HG02938 (cell line): ENCODE results near the gene MCRIP1.

Experiments
- ATAC-seq: cut with Tn5 transposase; IDR thresholded peaks from one replicate; pipeline ENCODE4 v1.9.1; 2021; ENCODE audit warnings: mild to moderate bottlenecking, moderate library complexity; ENCODE audit not compliant: unreplicated experiment

MCRIP1 gene

DNA sequence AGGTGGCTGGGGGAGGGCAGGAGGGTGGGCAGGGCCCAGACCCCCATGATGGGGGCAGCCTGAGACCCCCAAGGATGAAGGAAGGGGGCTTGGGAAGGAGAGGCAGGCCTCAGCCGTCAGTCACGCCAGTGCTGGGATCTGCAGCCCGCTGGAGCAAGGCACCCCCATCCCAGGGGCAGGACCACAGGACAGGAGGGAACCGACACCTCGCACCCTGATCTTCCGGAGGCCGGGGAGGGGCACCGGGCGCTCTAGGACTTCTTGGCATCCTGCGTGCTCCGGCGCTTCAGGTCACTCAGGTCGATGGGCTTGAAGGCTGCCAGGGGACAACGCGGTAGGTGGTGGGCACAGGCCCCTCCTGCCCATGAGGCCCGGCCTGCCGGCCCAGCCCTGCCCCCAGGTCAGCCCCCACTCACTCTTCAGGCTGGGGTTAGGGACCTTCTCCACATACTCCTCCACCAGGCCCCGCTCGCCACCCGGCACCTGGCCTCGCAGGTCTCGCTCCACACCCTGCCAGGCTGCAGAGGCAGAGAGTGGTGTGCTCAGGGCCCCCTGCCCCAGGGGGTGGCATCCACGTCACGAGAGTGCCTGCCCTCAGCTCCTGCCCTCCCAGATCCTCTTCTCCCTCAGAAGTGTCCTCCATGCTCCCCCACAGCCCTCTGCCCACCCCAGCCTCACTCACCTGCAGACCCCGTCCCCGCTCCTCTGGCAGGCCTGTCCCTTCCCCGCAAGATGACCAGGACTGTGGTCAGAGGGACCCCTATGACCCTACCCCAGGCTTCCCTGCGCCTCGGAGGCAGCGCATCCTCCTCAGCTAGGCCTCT, 9.9 kb downstream of the MCRIP1 start:
- no peak for ATAC-seq

GRCh38 chr17:81822312-81822637, 10.8 kb downstream of the MCRIP1 start:
- no peak for ATAC-seq

- no peak for ATAC-seq
These were observed 11.3 kb downstream of the MCRIP1 start for GRCh38 chr17:81821603-81822311.

GRCh38 chr17:81821147-81821546, 11.9 kb downstream of the MCRIP1 start:
- no peak for ATAC-seq

- no peak for ATAC-seq
These were observed 13.4 kb downstream of the MCRIP1 start for GRCh38 chr17:81819708-81820107.

DNA sequence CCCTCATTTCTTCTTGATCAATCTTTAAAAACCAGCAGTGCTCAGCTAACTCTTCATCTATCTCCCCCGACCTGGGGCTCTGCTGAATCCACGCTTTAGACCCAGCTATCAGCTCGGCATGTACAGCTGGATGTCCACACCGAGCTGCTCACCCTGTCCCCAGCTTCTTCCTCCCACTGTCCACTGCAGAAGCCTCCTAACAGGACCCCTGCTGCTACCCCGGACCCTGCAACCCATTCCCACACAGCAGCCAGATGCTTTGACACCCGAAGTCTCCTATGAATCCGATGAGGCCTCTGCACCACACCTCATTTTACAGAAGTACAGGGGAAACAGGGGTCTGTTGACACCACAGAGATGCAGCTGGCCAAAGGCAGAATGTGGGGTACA, 15.3 kb downstream of the MCRIP1 start:
- ATAC-seq = no peak

DNA sequence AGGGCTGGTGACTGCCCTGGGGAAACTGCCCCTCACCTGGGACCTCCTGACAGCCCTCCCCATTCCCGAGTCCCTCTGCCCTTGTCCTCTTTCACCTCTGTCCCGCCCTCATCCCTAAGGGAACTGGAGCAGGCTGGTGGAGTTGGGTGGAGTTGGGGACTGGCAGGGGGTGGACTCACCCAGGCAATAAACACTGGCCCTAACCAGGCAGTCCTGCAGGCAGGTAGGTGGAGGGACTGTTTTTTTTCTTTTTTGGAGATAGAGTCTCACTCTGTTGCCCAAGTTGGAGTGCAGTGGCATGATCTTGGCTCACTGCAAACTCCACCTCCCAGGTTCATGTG, 17.5 kb downstream of the MCRIP1 start:
- no peak for ATAC-seq

DNA sequence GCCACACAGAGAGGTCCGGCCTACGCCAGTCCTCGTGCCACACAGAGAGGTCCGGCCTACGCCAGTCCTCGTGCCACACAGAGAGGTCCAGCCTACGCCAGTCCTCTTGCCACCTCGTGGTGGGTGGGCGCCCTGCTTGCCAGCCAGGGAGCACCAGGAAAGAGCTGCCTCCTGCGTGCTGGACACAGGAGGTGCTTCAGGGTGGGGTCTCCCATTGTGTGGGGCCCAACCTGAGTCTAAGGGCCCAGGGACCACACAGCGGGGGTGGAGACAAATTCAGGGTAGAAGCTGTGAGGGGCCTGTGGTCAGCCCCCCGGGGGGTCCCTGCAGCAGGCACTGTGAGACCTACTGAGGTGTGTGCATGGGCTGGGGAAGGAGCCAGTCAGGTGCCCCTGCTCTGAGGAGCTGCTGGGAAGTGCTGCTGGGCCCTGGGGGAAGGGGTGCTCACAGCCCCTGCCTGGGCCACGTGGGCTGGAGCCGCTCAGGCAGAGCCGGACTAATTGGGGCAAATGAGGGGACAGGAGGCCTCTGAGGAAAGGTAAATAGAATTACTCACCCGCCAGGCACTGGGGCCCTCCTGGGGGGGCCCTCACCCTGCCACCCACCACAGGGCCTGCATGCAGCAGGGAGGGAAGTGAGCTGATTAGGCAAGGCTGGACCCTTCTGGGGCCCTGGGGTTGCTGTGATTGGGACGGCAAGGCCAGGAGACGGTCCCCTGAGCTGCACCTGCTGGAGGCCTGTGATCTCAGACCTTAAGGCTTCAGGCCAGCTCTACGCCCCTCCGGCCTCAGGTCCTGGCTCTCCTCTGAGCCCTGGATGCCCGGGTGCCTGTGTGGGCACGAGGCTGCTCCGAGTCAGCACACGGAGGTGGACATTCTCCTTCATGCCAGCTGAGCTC, 18.1 kb downstream of the MCRIP1 start:
- no peak for ATAC-seq

DNA sequence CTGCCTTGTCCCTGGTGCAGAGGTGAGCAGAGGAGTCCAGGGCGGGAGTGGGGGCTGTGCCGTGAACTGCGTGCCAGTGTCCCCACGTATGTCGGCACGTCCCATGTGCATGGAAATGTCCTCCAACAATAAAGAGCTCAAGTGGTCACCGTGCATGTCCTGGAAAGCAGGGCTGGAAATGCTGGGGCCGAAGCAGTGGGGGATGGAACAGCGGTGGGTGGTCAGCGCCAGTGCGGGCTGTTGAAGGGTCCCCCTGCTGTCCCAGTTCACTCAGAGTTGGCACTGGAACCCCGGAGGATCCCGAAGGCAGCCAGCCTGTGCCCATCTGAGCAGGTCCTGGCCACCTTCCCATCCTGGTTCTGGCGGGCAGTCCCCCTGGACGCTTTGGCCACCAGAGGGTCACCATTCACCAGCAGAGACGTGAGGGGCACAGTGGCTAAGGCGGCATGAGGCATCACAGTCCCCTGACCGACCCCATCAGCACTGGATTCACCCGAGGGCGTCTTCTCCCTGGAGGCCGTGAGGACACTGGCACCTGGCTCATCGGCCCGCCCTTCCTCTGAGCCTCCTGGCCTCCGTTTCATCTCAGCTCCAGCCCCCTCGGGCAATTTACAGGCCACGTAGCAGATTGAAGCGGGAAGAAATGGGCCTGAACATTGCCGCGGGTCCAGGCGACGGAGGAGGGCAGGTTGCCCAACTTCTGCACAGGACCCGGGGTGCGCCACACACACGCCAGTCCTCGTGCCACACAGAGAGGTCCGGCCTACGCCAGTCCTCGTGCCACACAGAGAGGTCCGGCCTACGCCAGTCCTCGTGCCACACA, 19.0 kb downstream of the MCRIP1 start:
- no peak for ATAC-seq

- no peak for ATAC-seq
These were observed 19.8 kb downstream of the MCRIP1 start for GRCh38 chr17:81813371-81813684.

- ATAC-seq = no peak
These were observed 20.3 kb downstream of the MCRIP1 start for GRCh38 chr17:81812571-81813370.

- ATAC-seq = no peak
These were observed 21.2 kb downstream of the MCRIP1 start for GRCh38 chr17:81811705-81812570.

DNA sequence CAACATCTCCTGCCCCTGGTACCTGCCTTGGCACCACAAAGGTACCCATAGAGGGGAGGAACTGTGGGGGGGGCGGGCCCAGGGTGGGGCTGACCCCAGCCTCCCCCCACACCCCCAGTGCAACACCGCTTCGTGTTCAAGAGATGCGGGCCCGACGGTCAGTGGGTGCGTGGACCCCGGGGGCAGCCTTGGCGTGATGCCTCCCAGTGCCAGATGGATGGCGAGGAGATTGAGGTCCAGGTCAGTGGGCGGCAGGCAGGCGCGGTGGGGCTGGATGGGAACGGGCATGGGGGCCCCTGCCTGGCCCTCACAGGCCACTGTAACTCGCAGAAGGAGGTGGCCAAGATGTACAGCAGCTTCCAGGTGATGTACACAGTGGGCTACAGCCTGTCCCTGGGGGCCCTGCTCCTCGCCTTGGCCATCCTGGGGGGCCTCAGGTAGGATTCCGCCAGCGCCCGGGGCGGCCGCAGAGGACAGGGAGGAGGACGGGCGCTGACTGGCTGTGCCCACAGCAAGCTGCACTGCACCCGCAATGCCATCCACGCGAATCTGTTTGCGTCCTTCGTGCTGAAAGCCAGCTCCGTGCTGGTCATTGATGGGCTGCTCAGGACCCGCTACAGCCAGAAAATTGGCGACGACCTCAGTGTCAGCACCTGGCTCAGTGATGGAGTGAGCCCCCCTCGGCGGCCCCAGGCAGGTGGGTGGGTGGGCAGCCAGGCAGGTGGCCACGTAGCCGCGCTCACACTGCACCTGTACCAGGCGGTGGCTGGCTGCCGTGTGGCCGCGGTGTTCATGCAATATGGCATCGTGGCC, 22.0 kb downstream of the MCRIP1 start:
- no peak for ATAC-seq

- no peak for ATAC-seq
These were observed 22.6 kb downstream of the MCRIP1 start for GRCh38 chr17:81810476-81810875.

GRCh38 chr17:81809556-81809998, 23.5 kb downstream of the MCRIP1 start:
- no peak for ATAC-seq

DNA sequence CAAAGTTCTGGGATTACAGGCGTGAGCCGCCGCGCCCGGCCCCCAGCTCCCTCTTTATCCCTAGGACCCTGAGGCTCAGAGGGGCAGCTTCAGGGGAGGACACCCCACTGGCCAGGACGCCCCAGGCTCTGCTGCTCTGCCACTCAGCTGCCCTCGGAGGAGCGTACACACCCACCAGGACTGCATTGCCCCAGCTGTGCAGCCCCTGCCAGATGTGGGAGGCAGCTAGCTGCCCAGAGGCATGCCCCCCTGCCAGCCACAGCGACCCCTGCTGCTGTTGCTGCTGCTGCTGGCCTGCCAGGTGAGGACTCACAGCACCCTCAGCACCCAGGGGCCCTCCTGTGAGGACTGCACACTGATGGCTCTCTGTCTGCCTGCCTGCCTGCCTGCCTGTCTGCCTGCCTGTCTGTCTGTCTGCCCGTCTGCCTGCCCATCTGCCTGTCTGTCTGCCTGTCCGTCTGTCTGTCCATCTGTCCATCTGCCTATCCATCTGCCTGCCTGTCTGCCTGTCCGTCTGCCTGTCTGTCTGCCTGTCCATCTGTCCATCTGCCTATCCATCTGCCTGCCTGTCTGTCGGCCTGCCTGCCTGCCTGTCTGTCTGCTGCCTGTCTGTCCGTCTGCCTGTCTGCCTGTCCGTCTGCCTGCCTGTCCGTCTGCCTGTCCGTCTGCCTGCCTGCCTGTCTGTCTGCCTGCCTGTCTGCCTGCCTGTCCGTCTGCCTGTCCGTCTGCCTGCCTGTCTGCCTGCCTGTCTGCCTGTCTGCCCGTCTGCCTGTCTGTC, 24.1 kb downstream of the MCRIP1 start:
- no peak for ATAC-seq

DNA sequence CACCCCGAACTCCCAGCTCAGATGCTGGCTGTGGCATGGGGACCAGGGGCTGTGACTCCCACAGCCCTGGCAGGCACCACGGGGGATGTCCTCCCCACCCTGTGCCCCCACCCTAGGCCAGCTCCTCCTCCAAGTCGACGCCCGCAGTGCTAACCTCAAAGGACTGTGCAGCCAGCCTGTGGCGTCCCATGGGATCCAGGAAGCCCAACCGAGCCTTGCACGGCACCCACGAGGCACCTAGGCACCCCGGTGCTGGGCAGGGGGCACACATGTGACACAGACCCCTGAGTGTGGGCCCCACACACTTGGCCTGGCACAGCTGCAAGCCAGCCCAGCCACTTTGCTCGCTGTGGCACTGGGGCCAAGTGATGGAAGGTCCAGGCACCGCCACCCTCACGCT, 25.3 kb downstream of the MCRIP1 start:
- no peak for ATAC-seq
